Hematopoietic multipotent progenitor cell treated with erythropoietin and hydrocortisone succinate and interleukin-3 and kit ligand, for 15 days (in vitro differentiated cells): ENCODE measurements around the gene MRPL1.
"Not testable (repeated sequence)": the region's sequence is repeated elsewhere in the genome, so short reads cannot be mapped to it uniquely, and the experiment has no call there.

Source experiments
- DNase-seq: peaks from one replicate; pipeline ENCODE4 v3.0.0-alpha.2; 2015; ENCODE audit warnings: low spot score

The MRPL1 gene

GRCh38 chr4:77913348-77913747 lies 50.7 kb downstream of the MRPL1 start:
- no peak for DNase-seq

GRCh38 chr4:77917075-77917474 lies 54.4 kb downstream of the MRPL1 start:
- no peak for DNase-seq

- no peak for DNase-seq
Measured at GRCh38 chr4:77917601-77918000, 55.0 kb downstream of the MRPL1 start.

GRCh38 chr4:77920371-77920770 lies 57.7 kb downstream of the MRPL1 start:
- DNase-seq, result no peak

GRCh38 chr4:77921701-77922100 lies 59.1 kb downstream of the MRPL1 start:
- DNase-seq, result no peak

- DNase-seq, result no peak
Measured at GRCh38 chr4:77922158-77923094, 59.8 kb downstream of the MRPL1 start.

- DNase-seq, result no peak
Measured at GRCh38 chr4:77927991-77928925, 65.6 kb downstream of the MRPL1 start.

GRCh38 chr4:77930154-77930639 lies 67.6 kb downstream of the MRPL1 start:
- no peak for DNase-seq

- no peak for DNase-seq
Measured at GRCh38 chr4:77930876-77931275, 68.2 kb downstream of the MRPL1 start.

- no peak for DNase-seq
Measured at GRCh38 chr4:77931452-77932135, 69.0 kb downstream of the MRPL1 start.

GRCh38 chr4:77938560-77938959 lies 75.9 kb downstream of the MRPL1 start:
- no peak for DNase-seq

- not testable (repeated sequence) for DNase-seq
Measured at GRCh38 chr4:77945929-77946328, 83.3 kb downstream of the MRPL1 start.

GRCh38 chr4:77950203-77950602 lies 87.6 kb downstream of the MRPL1 start:
- no peak for DNase-seq

- no peak for DNase-seq
Measured at GRCh38 chr4:77952457-77952856, 89.8 kb downstream of the MRPL1 start.

GRCh38 chr4:77954690-77955089 lies 92.1 kb downstream of the MRPL1 start:
- DNase-seq, result no peak

- no peak for DNase-seq
Measured at GRCh38 chr4:77956917-77957316, 94.3 kb downstream of the MRPL1 start.

GRCh38 chr4:77958897-77959296 lies 96.3 kb downstream of the MRPL1 start:
- no peak for DNase-seq

GRCh38 chr4:77959566-77960338 lies 97.1 kb downstream of the MRPL1 start:
- DNase-seq, result peak; percentile 50

GRCh38 chr4:77960367-77960766 lies 97.7 kb downstream of the MRPL1 start:
- no peak for DNase-seq

GRCh38 chr4:77963004-77963403 lies 100.4 kb downstream of the MRPL1 start:
- no peak for DNase-seq

GRCh38 chr4:77973657-77974056 lies 111.0 kb downstream of the MRPL1 start:
- not testable (repeated sequence) for DNase-seq
